NCI-H2029 treated with DMSO at 0.1 percent for 48 hours (cell line): ENCODE data around the gene ZBTB32.
A peak's percentile ranks its signal among the peaks of the same experiment; 100 is the strongest.

Source experiments
- DNase-seq: peaks from one replicate; lab custom pipeline; 2025; lab: John Stamatoyannopoulos, UW

The ZBTB32 gene

GRCh38 chr19:35736913-35737886, 32.8 kb downstream of the ZBTB32 start:
- DNase-seq, result no peak

GRCh38 chr19:35738021-35738886, 33.9 kb downstream of the ZBTB32 start:
- DNase-seq, result no peak

- DNase-seq, result no peak
Observed at GRCh38 chr19:35738887-35739229, 34.5 kb downstream of the ZBTB32 start.

DNA sequence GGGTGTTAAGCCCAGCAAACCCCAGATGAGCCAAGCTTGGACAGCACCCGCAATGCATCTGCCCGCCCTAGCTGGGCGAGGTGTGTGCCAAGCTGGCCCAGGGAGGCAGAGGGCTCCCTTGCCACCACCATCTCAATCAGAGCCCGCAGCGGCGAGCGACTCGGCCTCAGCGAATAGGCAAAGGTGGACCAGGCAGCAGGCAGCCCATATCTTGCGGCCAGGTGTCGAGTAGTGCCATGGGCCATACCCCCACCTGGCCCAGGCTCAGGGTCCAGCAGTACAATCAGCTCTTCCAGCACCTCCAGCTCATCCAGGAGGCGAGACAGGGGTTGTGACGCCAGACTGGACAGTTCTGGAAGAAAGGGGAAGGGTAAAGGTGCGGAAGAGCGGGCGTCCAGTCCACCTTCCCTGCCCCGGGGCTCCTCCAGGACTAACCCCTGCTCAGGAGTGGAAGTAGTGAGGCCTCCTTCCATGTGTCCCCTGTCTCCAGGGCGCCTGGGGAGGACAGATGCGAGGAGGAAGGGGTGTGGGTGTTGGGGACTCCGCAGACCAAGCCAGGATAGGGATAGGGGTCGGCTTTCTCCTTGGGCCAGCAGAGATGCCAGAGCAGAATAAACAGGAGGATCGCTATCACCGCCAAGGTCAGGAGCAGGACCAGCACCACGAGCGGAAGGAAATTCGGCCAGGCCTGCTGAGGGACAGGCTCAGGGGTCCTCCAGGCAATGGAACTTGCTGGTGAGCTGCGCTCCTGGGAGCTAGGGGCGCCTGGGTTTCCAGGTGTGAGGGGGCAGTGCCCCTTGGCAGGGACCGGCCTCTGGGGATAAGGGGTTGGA, 35.1 kb downstream of the ZBTB32 start:
- DNase-seq, result no peak

DNA sequence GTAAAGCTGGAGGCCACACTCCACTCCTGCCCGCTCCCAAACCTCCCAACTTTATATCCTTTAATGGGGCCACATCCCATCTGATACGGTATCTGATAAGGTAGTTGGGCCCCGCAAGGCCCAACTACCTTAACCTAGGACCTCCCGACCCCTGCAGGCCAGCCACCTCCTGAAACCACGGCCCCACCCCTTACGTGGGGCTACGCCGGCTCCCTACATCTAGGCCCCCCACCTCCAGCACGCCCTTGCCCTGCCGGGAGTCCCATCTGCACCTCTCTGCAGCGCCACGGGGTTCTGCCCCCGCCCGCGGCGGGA, 35.7 kb downstream of the ZBTB32 start:
- DNase-seq, result no peak

DNA sequence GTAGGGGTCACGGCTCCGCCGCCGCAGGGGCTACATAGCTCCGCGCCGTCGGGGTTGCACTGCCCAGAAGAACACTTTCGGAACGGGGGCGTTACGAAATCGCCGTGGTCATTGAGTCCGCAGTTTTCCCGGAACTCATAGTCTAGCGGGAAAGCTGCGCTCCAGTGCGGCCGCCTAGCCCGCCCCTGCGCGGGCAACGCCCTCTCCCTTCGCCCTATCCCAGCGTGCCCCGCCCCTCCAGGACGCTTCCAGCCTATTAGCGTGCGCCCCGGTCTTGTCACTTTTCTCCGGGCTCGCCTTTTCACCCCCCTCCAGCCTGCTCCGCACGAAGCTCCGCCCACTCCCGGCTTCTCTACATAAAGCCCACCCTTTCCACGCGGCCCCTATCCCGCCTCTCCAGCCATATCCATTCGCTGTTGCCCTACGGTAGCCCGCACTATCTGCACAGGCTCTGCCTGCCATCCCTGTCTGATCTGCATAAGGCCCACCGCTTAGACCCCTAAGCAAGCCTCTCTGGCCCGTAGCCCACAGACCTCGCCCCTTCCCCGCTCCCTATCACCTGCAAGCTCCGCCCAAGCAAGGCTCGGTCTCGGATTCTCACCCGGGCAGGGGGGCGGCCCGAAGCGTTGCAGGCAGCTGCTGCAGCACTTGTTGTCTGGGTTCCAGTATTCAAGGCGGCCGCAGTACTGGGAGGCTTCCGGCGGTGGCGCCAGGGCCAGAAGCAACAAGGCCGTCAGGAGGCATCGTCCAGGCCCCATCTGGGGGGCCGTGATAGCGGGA, 36.3 kb downstream of the ZBTB32 start:
- peak; percentile 95 for DNase-seq

DNA sequence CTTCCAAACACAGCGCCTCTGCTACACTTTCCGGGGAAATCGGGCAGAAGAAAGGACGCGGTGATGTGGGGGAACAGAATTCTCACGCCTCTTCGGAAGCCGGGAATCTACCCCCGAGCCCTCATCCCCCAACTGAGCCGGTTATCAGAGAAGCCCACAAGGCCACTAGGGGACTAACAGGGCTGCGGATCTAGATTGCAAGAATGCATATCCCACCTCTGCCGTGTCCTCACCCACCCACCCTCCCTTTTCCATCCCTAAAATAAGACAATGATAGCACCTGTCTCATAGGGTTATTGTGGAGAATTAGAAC, 36.8 kb downstream of the ZBTB32 start:
- DNase-seq, result no peak

GRCh38 chr19:35742121-35742724, 37.9 kb downstream of the ZBTB32 start, which contains the start of gene IGFLR1:
IGFLR1 (minus strand) TSS chr19:35742452; CDS start chr19:35741180, 1,272 bp downstream.
- DNase-seq, result no peak

DNA sequence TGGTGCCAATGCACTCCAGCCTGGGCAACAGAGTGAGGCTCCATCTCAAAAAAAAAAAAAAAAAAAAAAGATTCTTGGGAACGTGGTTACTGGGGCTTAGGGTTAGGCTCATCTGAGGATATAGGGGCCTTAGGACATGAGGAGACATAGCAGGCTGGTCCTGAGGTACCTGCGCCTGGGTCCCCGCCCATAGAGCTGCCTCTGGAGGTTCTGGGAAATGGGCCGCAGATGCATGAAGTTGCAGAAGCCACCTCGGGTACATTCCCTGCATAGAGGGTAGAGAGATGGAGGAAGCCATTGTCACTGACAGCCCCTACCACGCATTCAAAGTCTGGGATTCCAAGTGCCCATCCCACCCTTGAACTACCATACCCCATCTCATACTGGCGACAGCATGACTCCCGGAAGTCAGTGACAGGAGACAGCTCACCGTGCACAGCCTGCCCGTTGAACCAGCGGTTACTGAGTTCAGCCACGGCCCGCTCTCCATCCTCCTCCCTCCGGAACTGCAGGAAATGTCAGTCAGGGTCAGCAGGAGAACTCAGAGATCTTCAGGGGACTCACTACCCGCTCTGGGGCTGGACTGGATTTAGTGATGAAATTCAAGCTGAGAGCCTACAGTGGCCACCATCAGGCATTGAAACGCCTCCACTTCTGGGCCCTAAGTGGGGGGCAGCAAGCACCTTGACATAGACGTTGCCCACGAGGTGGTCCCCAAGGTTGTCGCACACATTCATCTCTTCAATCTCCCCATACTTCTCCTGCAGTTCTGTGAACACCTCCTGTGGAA, 39.5 kb downstream of the ZBTB32 start:
- DNase-seq, result no peak

GRCh38 chr19:35744430-35745327, 40.3 kb downstream of the ZBTB32 start:
- DNase-seq, result peak; percentile 90

- peak; percentile 89 for DNase-seq
Observed at GRCh38 chr19:35745328-35746086, 41.1 kb downstream of the ZBTB32 start, which contains the start of the genes PSENEN and U2AF1L4. PSENEN (plus strand) TSS chr19:35745651; CDS start chr19:35745931, 280 bp downstream. U2AF1L4 (minus strand) TSS chr19:35745418; CDS start chr19:35745391, 27 bp downstream.

GRCh38 chr19:35746087-35746462, 41.7 kb downstream of the ZBTB32 start:
- no peak for DNase-seq

DNA sequence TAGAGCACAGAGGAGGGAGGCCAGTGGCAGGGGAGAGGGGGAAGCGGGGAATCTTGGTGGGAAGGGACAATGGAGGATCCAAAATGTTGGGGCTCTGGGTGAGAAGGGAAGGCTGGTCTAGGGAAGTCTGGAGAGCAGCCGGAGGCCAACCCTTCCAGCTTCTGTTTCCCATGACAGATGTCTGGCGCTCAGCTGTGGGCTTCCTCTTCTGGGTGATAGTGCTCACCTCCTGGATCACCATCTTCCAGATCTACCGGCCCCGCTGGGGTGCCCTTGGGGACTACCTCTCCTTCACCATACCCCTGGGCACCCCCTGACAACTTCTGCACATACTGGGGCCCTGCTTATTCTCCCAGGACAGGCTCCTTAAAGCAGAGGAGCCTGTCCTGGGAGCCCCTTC, 42.2 kb downstream of the ZBTB32 start:
- DNase-seq, result no peak

DNA sequence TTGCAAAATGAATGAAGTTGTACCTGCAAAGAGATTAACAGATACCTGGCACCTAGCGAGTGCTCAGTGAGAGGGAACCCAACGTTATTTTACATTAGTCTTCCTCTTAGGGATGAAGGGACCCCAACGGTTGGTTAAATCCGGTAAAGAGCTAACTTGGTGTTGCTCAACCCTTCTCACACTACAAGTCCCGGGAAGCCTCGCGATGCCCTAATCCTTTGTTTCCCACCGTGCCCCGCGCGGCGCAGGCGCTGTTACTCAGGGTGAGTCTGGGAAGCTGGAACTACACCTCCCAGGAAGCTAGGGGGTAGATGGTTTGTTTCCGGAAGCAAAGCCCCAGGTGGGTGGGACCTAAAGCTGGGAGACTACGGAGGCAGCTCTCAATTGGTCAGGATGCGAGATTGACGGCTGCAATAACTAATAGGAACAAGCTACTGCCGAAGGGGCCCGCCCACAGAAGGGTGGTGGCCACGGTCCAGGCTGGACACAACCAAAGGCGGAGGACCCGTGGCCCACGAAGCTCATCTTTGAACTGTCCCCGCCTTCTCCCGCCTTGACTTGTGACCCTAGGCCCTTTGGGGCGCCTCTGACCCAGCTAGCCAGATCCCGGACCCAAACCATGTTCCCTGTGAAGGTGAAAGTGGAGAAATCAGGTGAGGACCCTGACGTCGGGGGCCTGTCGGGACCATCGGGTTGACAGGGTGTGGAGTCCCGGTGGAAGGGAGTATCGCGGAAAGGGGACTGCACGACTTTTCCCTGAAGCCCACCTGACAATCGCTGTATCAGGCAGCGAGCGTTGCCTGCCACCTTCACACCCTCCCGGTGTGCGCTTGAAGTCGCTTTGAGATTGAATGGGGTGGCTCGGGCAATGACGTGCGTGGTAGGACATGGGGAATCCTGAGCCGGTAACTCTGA, 44.0 kb downstream of the ZBTB32 start, which contains the start of gene LIN37:
Gene LIN37, plus strand, starts transcription at position 471 of the 915 bp plus-strand sequence. Its CDS starts 149 bp downstream, at position 620.
- peak; percentile 96 for DNase-seq

DNA sequence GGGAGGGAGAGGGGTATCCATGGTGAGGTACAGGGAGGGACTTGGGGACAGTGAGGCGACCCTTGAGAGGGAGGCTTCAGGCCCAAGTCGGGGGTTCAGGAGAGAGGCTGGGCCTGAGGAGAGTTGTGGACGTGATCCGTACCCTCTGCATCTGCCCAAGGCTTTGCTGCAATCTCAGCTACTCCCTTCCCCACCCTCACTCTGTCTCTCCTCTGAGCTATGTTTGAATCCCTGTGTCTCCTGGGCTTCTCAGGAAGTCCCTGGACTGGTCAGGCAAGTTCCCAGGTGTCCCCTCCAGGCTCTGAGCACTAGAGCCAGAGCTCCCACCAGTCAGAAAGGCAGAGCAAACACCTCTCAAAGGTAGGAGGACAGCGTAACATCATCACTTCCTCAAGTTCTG, 45.8 kb downstream of the ZBTB32 start:
- no peak for DNase-seq

GRCh38 chr19:35751839-35752745, 47.7 kb downstream of the ZBTB32 start:
- no peak for DNase-seq
